AG09319 (cell line): ENCODE data around the gene SLC45A2.
"Not testable (repeated sequence)": the region's sequence is repeated elsewhere in the genome, so short reads cannot be mapped to it uniquely, and the experiment has no call there.

ENCODE experiments used
- DNase-seq: peaks from one replicate; pipeline ENCODE4 v3.0.0-alpha.2; 2010; ENCODE audit warnings: low read depth; ENCODE audit errors: extremely low read depth
- CTCF ChIP-seq: IDR thresholded peaks from 2 replicates; pipeline ENCODE4 v1.5.1; 2011; ENCODE audit warnings: low read depth, mild to moderate bottlenecking, inconsistent platforms, low read length, moderate library complexity

SLC45A2 gene

GRCh38 chr5:33984671-33985124 is at the start of gene SLC45A2:
Gene SLC45A2 (minus strand): TSS chr5:33984693. CDS start chr5:33984583, 110 bp downstream.
- no peak for TF ChIP-seq CTCF
- no peak for DNase-seq

- DNase-seq, result no peak
- TF ChIP-seq CTCF, result no peak
These were observed 47.5 kb upstream of the SLC45A2 start for GRCh38 chr5:34031966-34032365.

- TF ChIP-seq CTCF, result no peak
- no peak for DNase-seq
These were observed 46.6 kb upstream of the SLC45A2 start for GRCh38 chr5:34031117-34031516.

- not testable (repeated sequence) for DNase-seq
These were observed 46.1 kb upstream of the SLC45A2 start for GRCh38 chr5:34030585-34030984.

GRCh38 chr5:34030048-34030447 is 45.6 kb upstream of the SLC45A2 start:
- no peak for TF ChIP-seq CTCF
- DNase-seq, result no peak

GRCh38 chr5:34028349-34028748 is 43.9 kb upstream of the SLC45A2 start:
- no peak for TF ChIP-seq CTCF
- DNase-seq, result no peak

- DNase-seq, result no peak
- no peak for TF ChIP-seq CTCF
These were observed 41.7 kb upstream of the SLC45A2 start for GRCh38 chr5:34026089-34026761.

- DNase-seq, result no peak
- TF ChIP-seq CTCF, result no peak
These were observed 37.7 kb upstream of the SLC45A2 start for GRCh38 chr5:34022121-34022705.
